Adrenal gland (tissue), 12 donors: ENCODE results near the gene KAZN. TPM values are rescaled to one million over a fixed set of nuclear protein-coding genes. Genes with fewer than 3 reads are reported as not detected.

ENCODE experiments used
- DNase-seq, 7 donors: peaks; one replicate each; pipeline ENCODE4 v3.0.0-alpha.2; 2019 to 2020
- H3K27ac ChIP-seq, 5 donors: fragments of 200-600 bp; sonication (generic) in 4 of 5; 1 replicate in 3 of 5; 2 replicates in 2 of 5; pipeline versions ENCODE4 v1.5.1 to v1.8.0; 2016 to 2020; ENCODE audit warnings: mild to moderate bottlenecking in 1 of 5
- H3K27me3 ChIP-seq: fragments of 200-600 bp; 2 replicates; pipeline ENCODE4 v1.8.0; 2021
- H3K36me3 ChIP-seq, 2 donors: fragments of 200-600 bp; replicated peaks in 1 of 2; 1 replicate in 1 of 2; 2 replicates in 1 of 2; pipeline versions ENCODE4 v1.5.1 to v1.8.0; 2018 to 2022
- H3K4me1 ChIP-seq, 2 donors: fragments of 200-600 bp; replicated peaks in 1 of 2; 1 replicate in 1 of 2; 2 replicates in 1 of 2; pipeline versions ENCODE4 v1.5.1 to v1.8.0; 2018 to 2021
- H3K4me3 ChIP-seq, 4 donors: fragments of 200-600 bp; sonication (generic) in 3 of 4; one replicate each; pipeline ENCODE4 v1.5.1; 2016 to 2018
- H3K9me3 ChIP-seq, 3 donors: fragments of 200-600 bp; sonication (generic) in 1 of 3; replicated peaks in 1 of 3; 1 replicate in 2 of 3; 2 replicates in 1 of 3; pipeline versions ENCODE4 v1.5.1 to v1.8.0; 2016 to 2021
- CTCF ChIP-seq, 6 experiments: fragments of 450-650 bp in 4 of 6; fragments of 200-600 bp in 2 of 6; sonication (generic) in 1 of 6; IDR thresholded peaks; 1 replicate in 5 of 6; 2 replicates in 1 of 6; pipeline versions ENCODE4 v1.5.1 to v1.8.0; 2016 to 2021; ENCODE audit warnings: antibody characterized with exemption in 6 of 6, mild to moderate bottlenecking in 2 of 6, moderate library complexity in 1 of 6
- POLR2A ChIP-seq, 2 donors: fragments of 450-650 bp; IDR thresholded peaks; one replicate each; pipeline ENCODE4 v1.6.1; 2017; ENCODE audit warnings: antibody characterized with exemption in 2 of 2, mild to moderate bottlenecking in 2 of 2, moderate library complexity in 1 of 2
- WGBS, 4 donors: extraction: QIAGEN DNeasy Blood & Tissue Kit in 2 of 4; methylation state at CpG; one replicate each; pipeline versions ENCODE4 v1.1.5 to v1.1.7; 2013 to 2017; 5-methylcytosine and 5-hydroxymethylcytosine counted together
- intact Hi-C, 2 donors: fragments of 100-400 bp; cut with DNase I; formaldehyde crosslinking; loops; one replicate each; pipeline versions ENCODE4 v1.14.1 to v1.15.0; 2022 to 2023
- polyA plus RNA-seq, 3 donors: library from polyadenylated mRNA; stranded (reverse); fragments of 200-250 nt in 2 of 3; fragments of 350-450 nt in 1 of 3; fragmentation: Illumina TruSeq in 1 of 3; extraction: RNeasy Lipid Tissue Mini Kit (QIAGEN cat#74804) in 1 of 3; gene quantifications; one replicate each; pipeline ENCODE4 v1.2.3, GENCODE V29; 2013 to 2014
- total RNA-seq, 9 donors: library from RNA; depleted of rRNA in 4 of 9; stranded (reverse); fragments of >200 nt in 4 of 9; fragments of 120-200 nt in 1 of 9; fragmentation: NEBNext Ultra II Directional in 1 of 9; extraction: Animal tissue kit (Norgen Biotek cat#: 25700) in 1 of 9; gene quantifications; one replicate each; pipeline versions ENCODE4 v1.1.0 to v1.2.4, GENCODE V29; 2013 to 2023
- donor health status: healthy with polysubstance abuse.
- donor health status: Bipolar disorder and iron deficiency.
- donor health status: DM: yes; HTN: yes; CAD: no.
- donor health status: DM: no; HTN: no; CAD: no.
- donor health status: DM: no; HTN: no; CAD: no.
- donor health status: DM: yes; HTN: yes; CAD: no.

The KAZN gene
- total and polyA plus RNA-seq, 12 donors, result 5.9 to 63.4 (median 29.5) TPM

- Histone ChIP-seq H3K27me3 (no peaks in the 10 kb centered on the region), H3K9me3 (no peaks in the 10 kb centered on the region), H3K27ac (no peak overlapping the region), H3K4me1 (no peaks in the 10 kb centered on the region), H3K36me3 (no peaks in the 10 kb centered on the region), H3K4me3 (no peak overlapping the region)
- TF ChIP-seq CTCF (IDR thresholded peaks at IDR 0.05) (no peak), POLR2A (IDR thresholded peaks at IDR 0.05) (no peak)
- DNase-seq, result no peak
- intact Hi-C loops, result no loop called here
- 69 to 84% (median 75%) methylated on average over 9 of the region's 9 CpGs for WGBS, 4 donors
Observed at GRCh38 chr1:14585728-14586127, 12.8 kb upstream of the KAZN start.

- Histone ChIP-seq H3K4me3 (no peak overlapping the region), H3K4me1 (no peaks in the 10 kb centered on the region), H3K9me3 (no peaks in the 10 kb centered on the region), H3K27ac (no peak overlapping the region), H3K27me3 (no peaks in the 10 kb centered on the region), H3K36me3 (no peaks in the 10 kb centered on the region)
- no peak for DNase-seq
- intact Hi-C loops, result no loop called here
- TF ChIP-seq CTCF (IDR thresholded peaks at IDR 0.05), result no peak
- TF ChIP-seq POLR2A (IDR thresholded peaks at IDR 0.05), result no peak
- WGBS, 4 donors, result 78 to 82% (median 79%) methylated on average over 10 of the region's 10 CpGs
Observed at GRCh38 chr1:14590411-14591180, 7.9 kb upstream of the KAZN start.

- Histone ChIP-seq H3K27ac (no peak overlapping the region), H3K36me3 (no peaks in the 10 kb centered on the region), H3K27me3 (no peaks in the 10 kb centered on the region), H3K4me3 (no peak overlapping the region), H3K4me1 (no peaks in the 10 kb centered on the region), H3K9me3 (no peaks in the 10 kb centered on the region)
- intact Hi-C loops, result no loop called here
- TF ChIP-seq CTCF (IDR thresholded peaks at IDR 0.05), result no peak
- TF ChIP-seq POLR2A (IDR thresholded peaks at IDR 0.05), result no peak
- 78 to 89% (median 86%) methylated on average over 6 of the region's 6 CpGs for WGBS, 4 donors
- no peak for DNase-seq
Observed at GRCh38 chr1:14591600-14591999, 6.9 kb upstream of the KAZN start.

GRCh38 chr1:14592004-14592631, 6.4 kb upstream of the KAZN start:
- no peaks in the 10 kb centered on the region for H3K9me3 ChIP-seq
- TF ChIP-seq CTCF (IDR thresholded peaks at IDR 0.05) (no peak), POLR2A (IDR thresholded peaks at IDR 0.05) (no peak)
- intact Hi-C loops, result no loop called here
- H3K36me3 ChIP-seq, result no peaks in the 10 kb centered on the region
- no peak for DNase-seq
- H3K4me1 ChIP-seq, result no peaks in the 10 kb centered on the region
- H3K4me3 ChIP-seq, result no peak overlapping the region
- WGBS, 4 donors, result 73 to 80% (median 77%) methylated on average over 9 of the region's 9 CpGs
- peaks cover under 1% of the 10 kb centered on the region for H3K27me3 ChIP-seq
- H3K27ac ChIP-seq, result no peak overlapping the region
